Stimulated activated CD8-positive, alpha-beta memory T cell treated with anti-CD3 and anti-CD28 coated beads, Interleukin-7, amount 100 ng/mL, for 24 hours (primary cell): ENCODE results near the gene SDK2.

ENCODE experiments used
- DNase-seq: peaks from one replicate; pipeline ENCODE4 v3.0.0-alpha.2; 2020; ENCODE audit warnings: low read depth

The SDK2 gene

GRCh38 chr17:73586921-73587602, 57.2 kb downstream of the SDK2 start:
- no peak for DNase-seq

GRCh38 chr17:73586275-73586832, 57.9 kb downstream of the SDK2 start:
- DNase-seq = no peak

- no peak for DNase-seq
Observed at GRCh38 chr17:73585583-73585982, 58.7 kb downstream of the SDK2 start.

- DNase-seq = no peak
Observed at GRCh38 chr17:73584987-73585386, 59.3 kb downstream of the SDK2 start.

- no peak for DNase-seq
Observed at GRCh38 chr17:73584049-73584448, 60.2 kb downstream of the SDK2 start.

GRCh38 chr17:73582821-73583220, 61.4 kb downstream of the SDK2 start:
- no peak for DNase-seq

GRCh38 chr17:73582359-73582758, 61.9 kb downstream of the SDK2 start:
- DNase-seq = no peak

- DNase-seq = no peak
Observed at GRCh38 chr17:73581379-73581778, 62.9 kb downstream of the SDK2 start.

GRCh38 chr17:73580073-73580710, 64.1 kb downstream of the SDK2 start:
- DNase-seq = no peak

- DNase-seq = no peak
Observed at GRCh38 chr17:73576556-73577098, 67.6 kb downstream of the SDK2 start.

GRCh38 chr17:73575470-73576221, 68.6 kb downstream of the SDK2 start:
- DNase-seq = no peak

- DNase-seq = no peak
Observed at GRCh38 chr17:73571511-73572130, 72.6 kb downstream of the SDK2 start.

- DNase-seq = no peak
Observed at GRCh38 chr17:73569762-73570319, 74.4 kb downstream of the SDK2 start.

GRCh38 chr17:73568934-73569333, 75.3 kb downstream of the SDK2 start:
- no peak for DNase-seq

- DNase-seq = no peak
Observed at GRCh38 chr17:73566905-73567782, 77.1 kb downstream of the SDK2 start.

- DNase-seq = no peak
Observed at GRCh38 chr17:73564843-73565242, 79.4 kb downstream of the SDK2 start.

- DNase-seq = no peak
Observed at GRCh38 chr17:73562896-73563295, 81.3 kb downstream of the SDK2 start.

GRCh38 chr17:73561111-73561510, 83.1 kb downstream of the SDK2 start:
- DNase-seq = no peak

GRCh38 chr17:73560661-73561060, 83.6 kb downstream of the SDK2 start:
- DNase-seq = no peak

GRCh38 chr17:73559532-73559931, 84.7 kb downstream of the SDK2 start:
- DNase-seq = no peak
